HepG2 (cell line): Measurements from ENCODE around the gene SEMA3F. TPM values are rescaled to one million over a fixed set of nuclear protein-coding genes. Genes with fewer than 3 reads are reported as not detected.

Experiments
- FOXC1 ChIP-seq: sonication (generic); formaldehyde crosslinking; IDR thresholded peaks from 2 replicates; pipeline ENCODE4 v1.8.0; 2022; ENCODE audit warnings: mild to moderate bottlenecking, missing genetic modification reagents, borderline replicate concordance
- HMGA1 ChIP-seq: sonication (generic); formaldehyde crosslinking; conservative IDR thresholded peaks from 2 replicates; pipeline ENCODE4 v1.4.0; 2020; ENCODE audit warnings: missing genetic modification reagents
- IKZF1 ChIP-seq: fragments of 450-650 bp; IDR thresholded peaks from 2 replicates; pipeline ENCODE4 v1.7.1; 2016
- NFYC ChIP-seq: IDR thresholded peaks from 2 replicates; pipeline ENCODE4 v1.6.1; 2016; ENCODE audit warnings: missing genetic modification reagents, missing compliant biosample characterization
- TEF ChIP-seq: sonication (generic); formaldehyde crosslinking; IDR thresholded peaks from 2 replicates; pipeline ENCODE4 v1.5.0; 2020; ENCODE audit warnings: missing genetic modification reagents
- TFDP1 ChIP-seq: IDR thresholded peaks from 2 replicates; pipeline ENCODE4 v1.6.1; 2016; ENCODE audit warnings: missing compliant biosample characterization, missing genetic modification reagents, borderline replicate concordance
- TSC22D2 ChIP-seq: sonication (generic); formaldehyde crosslinking; IDR thresholded peaks from 2 replicates; pipeline ENCODE4 v1.5.1; 2020; ENCODE audit warnings: missing genetic modification reagents, mild to moderate bottlenecking, borderline replicate concordance
- ZBTB44 ChIP-seq: sonication (generic); formaldehyde crosslinking; IDR thresholded peaks from 2 replicates; pipeline ENCODE4 v1.4.0; 2020; ENCODE audit warnings: missing genetic modification reagents
- ZNF318 ChIP-seq: sonication (generic); formaldehyde crosslinking; IDR thresholded peaks from 2 replicates; pipeline ENCODE4 v1.4.0; 2020; ENCODE audit warnings: mild to moderate bottlenecking, missing genetic modification reagents
- ZNF687 ChIP-seq: sonication (generic); formaldehyde crosslinking; IDR thresholded peaks from 2 replicates; pipeline ENCODE4 v1.5.1; 2020; ENCODE audit warnings: mild to moderate bottlenecking, missing genetic modification reagents, moderate library complexity
- ZNF749 ChIP-seq: sonication (generic); formaldehyde crosslinking; IDR thresholded peaks from 2 replicates; pipeline ENCODE4 v1.8.0; 2022; ENCODE audit warnings: mild to moderate bottlenecking, missing genetic modification reagents, moderate library complexity, borderline replicate concordance
- polyA plus RNA-seq, 8 experiments: library from polyadenylated mRNA; depleted of rRNA in 3 of 8; stranded (reverse) in 7 of 8; unstranded in 1 of 8; fragments of >200 nt; fragmentation: Illumina TruSeq in 4 of 8; extraction: Trizol in 4 of 8; gene quantifications; 2 replicates each; pipeline versions ENCODE4 v1.2.1 to v1.2.3, GENCODE V29; 2011 to 2016; ENCODE audit warnings: low read depth in 4 of 8, missing spikeins in 1 of 8, mixed read lengths in 1 of 8; ENCODE audit not compliant: insufficient read depth in 1 of 8
- total RNA-seq, 5 experiments: library from RNA; depleted of rRNA; stranded (reverse); fragments of >200 nt; fragmentation: Illumina TruSeq; extraction: Trizol; gene quantifications; 2 replicates each; pipeline ENCODE4 v1.2.3, GENCODE V29; 2016; ENCODE audit warnings: low read depth in 1 of 5

SEMA3F gene
- total and polyA plus RNA-seq, 2 of the 13 experiments (the other 11 are each of a cell fraction or from before 2014, with no cell fraction given) = 7.6 to 17.2 TPM

GRCh38 chr3:50203113-50203808, 48.1 kb downstream of the SEMA3F start (continued):
- TF ChIP-seq ZNF687 (CRISPR knock-in tag) = peak; percentile 93
- TF ChIP-seq TSC22D2 = no peak
- TF ChIP-seq ZNF749 (CRISPR knock-in tag) = peak; percentile 69; the same call in 1 of the 2 replicates
- peak; percentile 66; the same call in 1 of the 2 replicates for TF ChIP-seq FOXC1
- TF ChIP-seq IKZF1 = no peak
- peak; percentile 41; the same call in 1 of the 2 replicates for TF ChIP-seq TFDP1 (CRISPR knock-in tag)
- no peak for TF ChIP-seq ZNF318 (CRISPR knock-in tag)
- TF ChIP-seq NFYC (CRISPR knock-in tag) = no peak; the same call in 1 of the 2 replicates
- no peak for TF ChIP-seq TEF (CRISPR knock-in tag)
- no peak for TF ChIP-seq HMGA1
- TF ChIP-seq ZBTB44 (CRISPR knock-in tag) = no peak
